ACHN (cell line): Measurements from ENCODE around the gene PARD3B.

Source experiments
- DNase-seq: peaks from one replicate; pipeline ENCODE4 v3.0.0-alpha.2; 2015
- in situ Hi-C: cut with HindIII; loops from 2 replicates; pipeline ENCODE4 v1.10.0; 2017; ENCODE audit warnings: low sequenced_read_pairs, low pct_ligation_motif_present, low pct_unique_long_range_greater_than_20kb

The PARD3B gene

DNA sequence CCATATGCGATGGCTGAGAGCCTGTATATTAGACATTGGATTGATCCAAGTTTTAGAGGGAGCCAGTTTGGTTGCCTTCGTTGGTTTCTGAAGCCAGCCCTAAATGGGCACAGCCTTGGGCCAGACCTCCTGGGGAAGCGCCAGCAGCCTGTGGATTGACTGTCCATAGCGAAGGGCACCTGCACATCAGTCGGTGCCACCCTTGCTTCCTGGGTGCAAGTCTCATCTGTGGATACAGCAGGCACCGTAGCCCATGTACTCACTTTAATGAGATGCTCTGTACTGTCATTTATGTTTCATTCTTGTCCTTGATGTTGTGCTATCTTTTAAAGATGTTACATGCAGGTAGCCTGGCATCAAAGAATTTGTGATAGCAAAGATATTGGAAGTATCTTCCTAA lies 600.6 kb downstream of the PARD3B start:
- in situ Hi-C loops, result no loop called here
- no peak for DNase-seq

DNA sequence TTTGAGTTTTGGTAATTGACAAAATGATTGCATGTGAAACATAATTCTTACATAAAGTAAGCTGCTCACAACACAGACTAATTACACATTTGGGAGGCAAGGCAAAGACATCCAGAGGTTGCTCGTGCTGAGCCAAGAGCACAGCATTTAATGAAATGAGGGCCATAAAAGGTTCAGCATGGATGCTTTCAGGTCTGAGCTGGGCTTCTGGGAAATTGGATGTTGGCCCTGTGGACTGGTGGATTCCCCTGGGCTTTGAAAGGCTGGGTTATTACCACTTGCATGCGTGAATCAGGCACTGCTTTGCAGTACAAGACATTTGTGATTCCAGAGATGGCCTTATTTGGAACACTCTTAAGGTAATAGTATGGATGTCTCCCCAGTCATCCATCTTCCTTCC lies 603.5 kb downstream of the PARD3B start:
- no peak for DNase-seq
- in situ Hi-C loops, result no loop called here

DNA sequence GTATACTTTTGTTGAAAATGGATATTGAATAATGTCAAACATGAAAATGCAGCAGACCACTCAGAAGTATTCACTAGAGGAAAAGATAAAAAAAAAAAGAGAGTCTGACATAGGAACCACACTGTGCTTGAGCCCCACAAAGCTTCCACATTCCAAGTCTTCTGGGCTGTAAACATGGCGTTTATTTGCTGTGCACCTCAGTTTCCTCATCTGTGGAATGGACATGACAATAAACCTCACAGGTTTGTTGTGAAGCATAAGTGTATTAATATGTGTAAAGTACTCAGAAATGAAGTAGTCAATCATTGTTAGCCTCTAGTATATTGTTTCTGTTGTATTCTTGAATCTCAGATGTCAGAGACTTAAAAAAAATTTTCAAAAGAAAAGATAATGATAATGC lies 611.2 kb downstream of the PARD3B start:
- no peak for DNase-seq
- in situ Hi-C loops, result no loop called here

DNA sequence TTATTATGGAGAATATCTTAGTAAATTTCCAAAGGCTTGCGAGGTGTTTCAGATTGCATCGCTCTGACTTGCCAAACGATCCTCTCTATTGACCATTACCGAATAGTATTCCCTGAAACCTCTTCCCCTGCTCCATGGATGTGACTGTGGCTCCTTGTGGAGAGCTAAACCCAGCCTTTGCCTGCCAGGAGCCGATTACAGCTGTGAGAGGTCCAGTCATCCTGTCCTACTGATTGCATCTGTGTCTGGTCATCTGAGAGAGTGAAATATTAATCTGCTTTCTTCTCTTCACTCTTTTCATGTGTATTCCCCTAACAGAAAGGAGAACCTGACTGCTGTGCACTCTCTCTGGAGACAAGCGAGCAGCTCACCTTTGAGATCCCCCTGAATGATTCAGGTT lies 613.1 kb downstream of the PARD3B start:
- in situ Hi-C loops, result no loop called here

DNA sequence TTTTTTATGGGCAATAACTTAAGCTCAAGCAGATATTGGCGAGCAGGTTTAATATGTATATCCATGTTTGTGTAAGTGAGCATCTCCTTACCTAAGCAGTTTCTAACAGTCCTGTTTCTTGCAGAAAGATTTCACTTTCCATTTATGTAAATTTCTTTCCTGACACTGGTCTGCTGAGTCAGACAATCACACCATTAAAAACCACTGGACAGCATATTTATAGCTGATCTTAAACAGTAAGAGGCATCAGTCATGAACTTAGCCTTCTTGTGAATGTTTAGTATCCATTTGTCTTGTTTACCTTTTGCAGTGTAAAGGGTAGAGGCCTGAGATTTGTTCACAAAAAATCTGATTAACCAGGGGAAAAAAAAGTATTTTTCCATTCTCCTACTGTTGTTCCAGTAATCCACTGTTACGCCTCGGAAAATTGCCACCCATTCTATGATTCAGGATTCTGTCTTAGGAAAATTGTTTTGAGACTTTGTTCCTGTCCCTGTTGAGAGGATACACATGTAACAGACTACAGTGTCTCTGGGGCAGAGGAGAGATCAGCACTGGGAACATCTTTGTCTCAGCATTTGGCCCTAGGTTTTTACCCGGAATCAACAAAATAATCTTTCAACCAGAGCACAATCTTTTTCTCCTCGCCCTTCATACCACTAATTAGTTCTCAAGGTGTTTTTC lies 616.0 kb downstream of the PARD3B start:
- DNase-seq, result no peak
- in situ Hi-C loops, result no loop called here

More for the DNA sequence above, 613.1 kb downstream of the PARD3B start:
- no peak for DNase-seq

DNA sequence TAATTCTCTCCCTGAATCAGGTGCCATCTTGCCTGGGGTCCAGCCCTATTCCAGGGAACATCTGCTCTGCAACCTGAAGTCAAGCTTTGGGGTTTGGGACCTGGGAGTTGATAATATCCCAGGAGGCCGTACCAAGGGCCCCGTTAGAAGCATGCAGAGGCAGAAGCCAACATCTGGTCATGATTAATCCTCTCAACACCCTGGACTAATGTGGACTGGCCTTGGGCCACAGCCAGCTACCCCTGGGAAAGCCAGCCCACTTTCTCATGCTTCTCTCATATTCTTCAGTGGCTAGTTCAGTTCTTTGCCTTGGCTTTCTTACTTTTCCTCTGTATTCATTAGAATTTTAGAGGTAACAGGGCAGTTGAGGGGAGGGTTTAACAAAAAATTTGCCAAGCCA lies 621.5 kb downstream of the PARD3B start:
- DNase-seq, result no peak
- in situ Hi-C loops, result no loop called here

DNA sequence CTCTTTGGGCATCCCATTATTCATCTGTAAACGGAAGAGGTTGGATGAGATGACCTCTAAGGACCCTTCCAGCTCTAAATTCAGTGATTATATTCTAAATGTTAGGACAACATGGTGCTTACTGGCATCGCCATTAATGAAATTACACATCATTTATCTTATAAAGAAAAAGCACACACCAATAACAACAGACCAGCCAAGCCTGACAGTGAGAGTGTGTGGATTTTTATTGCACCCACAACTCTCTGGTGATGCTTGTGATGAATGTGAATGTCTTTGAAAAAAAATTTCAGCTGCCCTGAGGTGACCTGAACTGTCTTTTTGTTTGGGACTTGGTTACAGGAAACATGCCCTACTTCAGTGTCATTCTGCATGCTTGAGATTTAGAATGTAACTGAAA lies 623.7 kb downstream of the PARD3B start:
- in situ Hi-C loops, result no loop called here
- DNase-seq, result no peak

DNA sequence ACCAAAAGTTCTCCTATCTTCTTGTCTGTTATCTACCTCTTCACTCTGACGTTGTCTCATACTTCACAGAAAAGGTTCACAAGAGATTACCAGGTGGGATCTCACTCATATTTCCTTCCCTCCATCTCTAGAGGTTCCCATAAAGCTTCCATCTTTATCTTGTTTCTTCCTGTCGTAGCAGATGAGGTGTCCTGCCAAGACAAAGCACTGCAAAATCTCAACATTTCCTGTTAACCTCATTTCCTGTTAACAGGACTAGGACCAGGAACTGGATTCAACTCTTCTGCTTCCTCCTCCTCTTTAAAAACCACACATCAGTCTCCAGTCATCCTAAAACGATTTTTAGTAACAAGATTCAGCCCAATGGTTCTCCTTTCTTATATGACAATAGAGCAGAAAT lies 624.2 kb downstream of the PARD3B start:
- DNase-seq, result no peak
- in situ Hi-C loops, result no loop called here

DNA sequence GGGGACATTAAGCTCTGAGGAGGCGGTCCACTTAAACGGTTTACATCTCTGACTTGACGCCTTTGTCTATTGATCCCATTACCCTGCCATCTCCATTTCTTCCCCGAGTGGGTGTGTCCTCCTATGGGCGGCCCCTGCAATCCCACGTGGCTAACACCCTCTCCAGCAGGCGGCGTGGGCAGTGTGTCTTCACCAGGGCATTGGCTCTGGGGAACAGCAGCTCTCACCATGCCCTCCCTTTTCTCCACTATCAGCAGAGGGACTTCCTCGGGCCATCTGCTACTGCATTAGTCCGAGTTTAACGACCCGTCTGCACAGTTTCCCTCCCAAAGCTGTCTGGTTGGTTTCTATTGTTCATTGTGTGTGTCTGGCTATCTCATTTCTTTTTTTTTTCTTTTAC lies 625.1 kb downstream of the PARD3B start:
- in situ Hi-C loops, result no loop called here
- DNase-seq, result no peak

DNA sequence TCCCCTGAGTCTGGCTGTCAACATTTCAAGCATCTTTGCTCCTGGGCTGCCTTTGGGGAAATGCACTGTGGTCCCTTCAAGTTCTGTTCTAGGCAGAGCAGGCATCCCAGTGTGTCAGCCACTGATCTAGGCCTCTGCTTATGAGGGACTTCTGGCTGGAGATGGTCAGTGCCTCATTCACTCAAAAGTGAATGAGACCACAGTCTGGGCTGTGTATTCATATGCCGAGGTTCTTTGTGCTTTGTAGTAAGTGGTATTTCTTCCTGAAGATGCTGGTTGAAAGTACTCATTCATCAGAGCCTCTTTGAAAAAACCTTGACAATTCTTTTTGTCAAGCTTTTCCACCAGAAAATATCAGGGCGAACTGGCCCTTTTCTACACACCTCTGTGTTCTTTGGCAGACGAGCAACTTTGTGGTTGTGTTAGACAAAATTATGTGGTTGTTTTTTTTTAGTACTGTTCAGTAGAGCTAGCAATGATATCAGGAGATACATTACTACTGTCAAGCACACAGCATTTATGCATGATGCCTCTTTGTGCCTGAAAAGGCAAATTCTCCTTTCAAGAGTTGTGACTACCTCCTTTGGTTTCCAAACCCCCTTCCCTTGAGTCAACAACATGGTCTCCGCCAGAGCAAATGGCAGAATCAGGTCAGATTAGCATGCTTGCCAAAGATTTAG lies 626.1 kb downstream of the PARD3B start:
- in situ Hi-C loops, result no loop called here
- no peak for DNase-seq

DNA sequence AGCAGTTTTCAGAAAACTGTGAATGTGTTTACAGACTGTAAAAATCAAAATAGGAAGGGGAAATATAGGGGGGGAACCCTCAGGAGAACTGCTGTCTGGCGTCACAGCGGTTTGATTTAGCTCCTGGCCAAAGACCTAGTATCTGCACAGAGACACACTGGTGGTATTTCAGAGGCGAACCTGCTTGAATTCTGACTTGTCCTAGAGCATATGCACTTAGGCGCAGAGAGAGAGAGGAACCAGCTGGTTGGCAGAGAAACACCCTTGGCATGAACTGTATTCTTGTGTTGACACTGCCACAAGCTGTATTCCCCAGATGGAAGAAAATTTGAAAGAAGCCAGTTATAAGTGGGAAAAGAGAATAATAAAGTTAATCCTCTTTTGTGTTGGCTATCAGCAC lies 630.6 kb downstream of the PARD3B start:
- in situ Hi-C loops, result no loop called here
- no peak for DNase-seq

DNA sequence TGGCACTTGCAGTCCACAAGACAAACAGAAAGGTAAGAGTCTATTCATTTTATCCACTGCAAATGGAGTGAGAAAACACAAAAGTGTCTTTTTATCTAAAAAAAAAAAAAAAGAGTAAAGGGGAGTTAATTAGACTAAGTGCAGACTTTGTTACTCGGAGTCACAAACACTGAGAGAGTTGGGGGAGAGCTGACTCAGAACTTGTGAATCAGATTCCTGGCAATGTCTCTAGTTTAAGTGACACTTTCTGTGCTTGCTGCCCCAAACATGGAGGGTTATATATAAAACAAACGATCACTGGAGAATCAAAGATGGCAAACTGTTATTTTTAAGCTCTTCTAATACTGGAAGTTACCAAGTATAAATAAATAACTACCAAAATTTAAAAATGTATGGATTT lies 631.3 kb downstream of the PARD3B start:
- no peak for DNase-seq
- in situ Hi-C loops, result no loop called here

DNA sequence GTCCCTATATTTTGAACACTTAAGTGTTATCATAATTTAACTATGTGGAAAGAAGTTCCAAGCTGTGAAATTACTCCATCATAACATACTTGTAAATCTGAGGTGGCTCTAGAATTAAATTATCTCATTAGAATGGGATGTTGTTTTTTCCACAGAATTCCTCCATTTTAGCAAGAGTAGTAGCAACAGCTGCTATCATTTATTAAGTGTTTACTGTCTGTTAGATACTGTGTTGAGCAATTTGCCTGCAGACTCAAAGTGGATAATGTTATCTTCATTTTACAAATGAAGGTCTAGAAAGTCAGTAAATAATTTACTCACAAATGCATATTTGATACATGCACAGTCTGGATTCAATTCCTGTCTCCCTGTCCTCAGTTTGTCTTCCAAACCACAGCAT lies 632.3 kb downstream of the PARD3B start:
- in situ Hi-C loops, result no loop called here
- no peak for DNase-seq

DNA sequence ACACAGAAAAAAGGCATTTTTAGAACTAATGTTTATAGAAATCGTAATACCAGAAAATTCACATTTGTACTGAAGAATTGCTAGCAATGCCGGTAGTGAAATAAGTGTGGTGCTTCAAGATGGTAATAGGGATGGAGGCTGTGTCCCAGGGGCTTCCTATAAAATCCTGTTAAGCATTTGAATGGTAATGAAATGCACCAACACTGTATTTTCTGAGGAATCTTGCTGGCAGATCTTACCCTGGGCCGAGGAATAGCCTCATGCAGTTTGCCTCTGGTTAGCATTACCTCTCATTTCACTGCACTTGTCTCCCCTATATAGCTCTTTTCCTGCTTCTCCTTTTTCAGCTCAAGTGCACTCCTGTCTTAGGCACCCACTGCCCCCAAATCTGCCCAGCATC lies 635.5 kb downstream of the PARD3B start:
- no peak for DNase-seq
- in situ Hi-C loops, result no loop called here

DNA sequence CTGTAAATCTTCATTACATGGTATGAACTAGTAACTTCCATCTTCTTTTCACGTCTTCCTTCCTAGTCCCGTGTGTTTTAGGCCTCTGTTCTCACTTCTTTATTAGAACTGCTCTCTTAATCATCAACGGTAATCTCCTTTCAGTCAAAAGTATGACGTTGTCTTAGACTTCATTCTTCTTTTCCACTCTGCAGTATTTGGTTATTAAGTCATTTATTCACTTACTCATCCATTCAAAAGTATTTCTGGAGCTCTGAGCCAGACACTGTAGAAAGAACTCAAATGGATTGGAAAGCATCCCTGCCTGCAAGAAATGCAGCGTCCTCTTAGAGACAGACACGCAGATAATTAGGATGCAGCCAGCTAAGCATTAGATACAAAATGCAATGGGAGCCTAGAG lies 642.5 kb downstream of the PARD3B start:
- no peak for DNase-seq
- in situ Hi-C loops, result no loop called here

DNA sequence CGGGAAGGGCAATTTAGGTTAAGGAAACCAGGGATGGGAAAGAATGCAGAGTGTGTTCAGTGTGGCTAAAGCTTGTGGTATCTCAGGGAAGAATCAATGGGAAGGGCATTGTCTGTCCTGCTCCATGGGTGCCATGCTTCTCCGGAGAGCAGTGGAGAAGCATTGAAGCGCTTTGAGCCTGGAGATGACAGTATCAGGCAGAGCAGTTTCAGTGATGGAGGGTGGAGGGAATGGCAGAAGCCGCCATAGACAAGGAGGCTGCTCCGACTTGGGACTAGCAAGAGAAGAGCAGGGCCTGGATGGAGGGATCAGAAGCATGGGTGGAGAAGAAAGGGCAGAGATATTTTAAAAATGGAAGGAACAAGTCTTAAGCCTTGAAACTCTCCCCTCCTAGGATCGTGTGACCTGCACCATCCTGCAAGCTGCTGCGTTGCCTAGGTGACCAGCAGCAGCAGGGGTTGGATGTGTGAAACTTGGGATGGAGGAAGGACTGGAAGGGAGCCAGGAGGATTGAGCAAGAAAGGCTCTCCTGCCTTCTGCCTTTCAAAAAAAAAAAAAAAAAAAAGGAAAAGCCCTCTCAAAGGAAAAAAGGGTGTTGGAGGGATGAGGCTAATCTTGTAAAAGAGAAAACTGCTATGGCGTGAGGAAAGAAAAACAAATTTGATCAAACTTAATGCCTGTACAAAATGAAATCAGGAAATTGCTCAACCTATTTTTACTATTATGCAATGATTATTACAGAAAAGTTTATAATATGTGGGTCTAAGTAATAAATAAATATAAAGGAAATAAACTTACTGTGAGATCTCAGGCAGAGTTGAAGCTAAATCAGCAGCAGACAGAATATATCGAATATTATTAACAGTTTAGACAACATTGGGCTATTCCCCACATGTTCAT lies 643.2 kb downstream of the PARD3B start:
- in situ Hi-C loops, result no loop called here
- DNase-seq, result no peak

DNA sequence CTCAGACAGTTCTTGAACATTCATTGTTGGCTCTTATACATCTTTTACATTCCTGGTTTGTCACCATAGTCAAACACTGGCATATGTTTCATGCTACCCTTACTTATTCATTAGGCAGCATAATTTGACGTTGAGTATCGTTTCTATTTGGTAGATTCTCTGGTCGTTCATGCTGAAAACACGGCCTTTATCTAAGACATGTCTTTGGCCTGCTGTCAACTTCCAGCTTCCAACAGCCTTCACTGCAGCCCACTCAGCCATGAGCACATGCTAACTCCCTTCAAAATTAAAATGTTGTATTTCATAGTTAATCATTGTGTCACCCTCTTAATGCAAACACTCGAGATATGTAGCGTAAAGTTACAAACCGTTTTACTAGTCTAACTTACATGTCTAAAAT lies 644.0 kb downstream of the PARD3B start:
- in situ Hi-C loops, result no loop called here

DNA sequence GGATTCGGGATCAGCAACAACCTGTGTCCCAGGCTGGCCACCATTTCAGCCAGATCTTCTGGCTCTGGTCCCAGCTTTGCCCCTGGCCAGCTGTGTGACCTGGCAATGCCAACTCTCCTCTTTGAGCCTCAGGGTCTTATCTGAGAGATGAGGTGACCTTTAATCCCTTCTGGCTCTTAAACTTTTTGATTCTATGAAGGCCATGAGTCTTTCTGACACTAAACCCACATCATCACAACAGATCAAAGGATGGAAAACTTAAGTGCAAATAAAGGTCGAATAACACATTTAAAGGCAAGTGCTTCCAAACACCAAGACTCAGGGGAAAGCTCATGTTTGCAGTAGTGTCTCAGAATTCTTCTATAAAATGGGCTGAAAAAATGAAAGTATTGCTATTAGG lies 645.3 kb downstream of the PARD3B start:
- DNase-seq, result no peak
- in situ Hi-C loops, result no loop called here

More for the DNA sequence above, 644.0 kb downstream of the PARD3B start:
- DNase-seq, result no peak

DNA sequence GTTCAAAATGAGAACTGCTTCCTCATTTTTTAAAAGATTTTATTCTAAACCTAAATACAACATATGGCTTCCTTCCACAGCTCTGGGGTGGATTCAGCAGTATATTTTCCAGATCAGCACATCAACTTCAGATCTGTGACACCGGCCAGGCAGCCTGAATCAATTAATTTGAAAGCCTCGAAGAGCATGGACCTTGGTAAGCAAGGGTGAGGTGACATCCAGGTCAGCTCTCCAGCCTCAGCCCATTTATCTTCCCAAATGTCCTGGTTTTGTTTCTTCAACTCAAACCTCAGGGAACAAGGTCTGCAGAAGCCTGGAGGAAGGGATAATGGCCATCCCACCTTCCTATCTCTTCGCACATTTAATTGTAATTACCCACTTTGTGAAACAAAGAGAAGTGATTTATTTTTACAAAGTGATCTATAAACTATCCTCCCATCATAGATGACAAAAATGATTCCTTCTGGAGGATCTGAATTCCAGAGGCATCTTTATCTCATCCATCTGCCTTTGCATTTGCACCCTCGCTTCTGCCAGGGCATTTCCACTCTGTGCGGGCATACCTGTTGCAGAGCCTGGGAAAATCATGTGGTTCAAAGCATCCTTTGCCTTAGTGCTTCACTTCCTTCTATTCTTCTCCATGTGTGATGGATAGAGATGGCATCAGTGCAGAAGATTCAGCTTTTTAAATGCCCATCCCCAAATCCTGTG lies 648.0 kb downstream of the PARD3B start:
- in situ Hi-C loops, result no loop called here
- DNase-seq, result no peak
